Mammary epithelial cell (primary cell): ENCODE data around the gene DNAH14.

ENCODE experiments used
- EZH2 ChIP-seq: IDR thresholded peaks from 2 replicates; pipeline ENCODE4 v1.6.1; 2012; ENCODE audit warnings: low read length, inconsistent platforms, borderline replicate concordance
- TF ChIP-seq, protein P1 (sequence below), 2 donors: IDR thresholded peaks in 1 of 2; conservative IDR thresholded peaks in 1 of 2; 2 replicates each; pipeline ENCODE4 v1.5.1; 2011 to 2012; ENCODE audit warnings: inconsistent platforms in 2 of 2, low read length in 2 of 2, mild to moderate bottlenecking in 2 of 2, control low read depth in 1 of 2, low read depth in 1 of 2; ENCODE audit not compliant: insufficient read depth in 1 of 2; ENCODE audit errors: extremely low read depth in 1 of 2

DNA sequence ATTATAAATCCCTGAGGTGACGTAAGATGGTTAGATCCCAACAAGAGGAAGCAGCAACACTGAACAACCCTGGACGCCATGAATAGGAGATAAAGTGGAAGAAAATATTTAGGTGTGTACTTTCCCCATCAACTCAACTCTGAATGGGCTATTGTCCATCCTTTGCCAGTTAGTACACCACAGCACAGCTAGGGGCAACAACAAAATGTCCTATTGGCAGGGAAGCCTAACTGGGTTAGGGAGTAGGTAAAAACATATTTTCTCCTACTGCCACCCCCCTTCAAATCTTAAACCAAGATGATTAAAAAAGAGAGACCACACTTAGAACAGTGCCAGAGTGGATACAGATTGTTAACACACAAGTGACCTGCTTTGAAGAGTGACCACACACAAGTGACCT is 278.3 kb downstream of the DNAH14 start:
- TF ChIP-seq, protein P1, sequence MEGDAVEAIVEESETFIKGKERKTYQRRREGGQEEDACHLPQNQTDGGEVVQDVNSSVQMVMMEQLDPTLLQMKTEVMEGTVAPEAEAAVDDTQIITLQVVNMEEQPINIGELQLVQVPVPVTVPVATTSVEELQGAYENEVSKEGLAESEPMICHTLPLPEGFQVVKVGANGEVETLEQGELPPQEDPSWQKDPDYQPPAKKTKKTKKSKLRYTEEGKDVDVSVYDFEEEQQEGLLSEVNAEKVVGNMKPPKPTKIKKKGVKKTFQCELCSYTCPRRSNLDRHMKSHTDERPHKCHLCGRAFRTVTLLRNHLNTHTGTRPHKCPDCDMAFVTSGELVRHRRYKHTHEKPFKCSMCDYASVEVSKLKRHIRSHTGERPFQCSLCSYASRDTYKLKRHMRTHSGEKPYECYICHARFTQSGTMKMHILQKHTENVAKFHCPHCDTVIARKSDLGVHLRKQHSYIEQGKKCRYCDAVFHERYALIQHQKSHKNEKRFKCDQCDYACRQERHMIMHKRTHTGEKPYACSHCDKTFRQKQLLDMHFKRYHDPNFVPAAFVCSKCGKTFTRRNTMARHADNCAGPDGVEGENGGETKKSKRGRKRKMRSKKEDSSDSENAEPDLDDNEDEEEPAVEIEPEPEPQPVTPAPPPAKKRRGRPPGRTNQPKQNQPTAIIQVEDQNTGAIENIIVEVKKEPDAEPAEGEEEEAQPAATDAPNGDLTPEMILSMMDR (conservative IDR thresholded peaks at IDR 0.05 in 1 of 2, IDR thresholded peaks at IDR 0.05 in 1 of 2; ENCODE audit: extremely low read depth in 1 of 2, insufficient read depth in 1 of 2, low read depth in 1 of 2, low read length in 2 of 2): no peak
- no peak for TF ChIP-seq EZH2
